HepG2 (cell line): ENCODE data around the gene OGFOD3. TPM values are rescaled to one million over a fixed set of nuclear protein-coding genes. Genes with fewer than 3 reads are reported as not detected.
A peak's percentile ranks its signal among the peaks of the same experiment; 100 is the strongest.

Experiments used
- AHR ChIP-seq: IDR thresholded peaks from 2 replicates; pipeline ENCODE4 v1.6.1; 2018; ENCODE audit warnings: missing genetic modification reagents, missing compliant biosample characterization
- ETS1 ChIP-seq: sonication (generic); formaldehyde crosslinking; IDR thresholded peaks from 2 replicates; pipeline ENCODE4 v1.4.0; 2020; ENCODE audit warnings: missing genetic modification reagents
- ETV6 ChIP-seq: sonication (generic); formaldehyde crosslinking; conservative IDR thresholded peaks from 2 replicates; pipeline ENCODE4 v1.4.0; 2020; ENCODE audit warnings: missing genetic modification reagents
- FLYWCH1 ChIP-seq: sonication (generic); formaldehyde crosslinking; IDR thresholded peaks from 2 replicates; pipeline ENCODE4 v1.8.1; 2023; ENCODE audit warnings: mild to moderate bottlenecking, missing genetic modification reagents
- LRRFIP1 ChIP-seq: sonication (generic); formaldehyde crosslinking; conservative IDR thresholded peaks from 2 replicates; pipeline ENCODE4 v1.4.0; 2020; ENCODE audit warnings: missing genetic modification reagents
- MLX ChIP-seq: IDR thresholded peaks from 2 replicates; pipeline ENCODE4 v1.6.1; 2016
- MTF1 ChIP-seq: sonication (generic); formaldehyde crosslinking; IDR thresholded peaks from 2 replicates; pipeline ENCODE4 v1.5.0; 2020; ENCODE audit warnings: missing genetic modification reagents
- PATZ1 ChIP-seq: sonication (generic); formaldehyde crosslinking; IDR thresholded peaks from 2 replicates; pipeline ENCODE4 v1.4.0; 2020; ENCODE audit warnings: missing genetic modification reagents
- PAXIP1 ChIP-seq: sonication (generic); formaldehyde crosslinking; conservative IDR thresholded peaks from 2 replicates; pipeline ENCODE4 v1.4.0; 2020; ENCODE audit warnings: mild to moderate bottlenecking, missing genetic modification reagents, moderate library complexity
- PLSCR1 ChIP-seq: sonication (generic); formaldehyde crosslinking; IDR thresholded peaks from 2 replicates; pipeline ENCODE4 v1.5.0; 2020; ENCODE audit warnings: missing genetic modification reagents, mild to moderate bottlenecking, borderline replicate concordance
- RELA ChIP-seq: sonication (generic); formaldehyde crosslinking; IDR thresholded peaks from 2 replicates; pipeline ENCODE4 v1.4.0; 2020; ENCODE audit warnings: missing genetic modification reagents
- SP5 ChIP-seq: IDR thresholded peaks from 2 replicates; pipeline ENCODE4 v1.6.1; 2016; ENCODE audit warnings: low read depth, borderline replicate concordance
- ZBTB38 ChIP-seq: sonication (generic); formaldehyde crosslinking; IDR thresholded peaks from 2 replicates; pipeline ENCODE4 v1.5.1; 2020; ENCODE audit warnings: mild to moderate bottlenecking, missing genetic modification reagents
- ZFP41 ChIP-seq: sonication (generic); formaldehyde crosslinking; IDR thresholded peaks from 2 replicates; pipeline ENCODE4 v1.4.0; 2020; ENCODE audit warnings: mild to moderate bottlenecking, missing genetic modification reagents, borderline replicate concordance
- ZNF180 ChIP-seq: sonication (generic); formaldehyde crosslinking; IDR thresholded peaks from 2 replicates; pipeline ENCODE4 v1.4.0; 2020; ENCODE audit warnings: low read depth, missing genetic modification reagents, borderline replicate concordance
- ZNF484 ChIP-seq: sonication (generic); formaldehyde crosslinking; IDR thresholded peaks from 2 replicates; pipeline ENCODE4 v1.5.1; 2020; ENCODE audit warnings: mild to moderate bottlenecking, low read depth, missing genetic modification reagents, borderline replicate concordance
- ZNF766 ChIP-seq: sonication (generic); formaldehyde crosslinking; IDR thresholded peaks from 2 replicates; pipeline ENCODE4 v1.5.0; 2020; ENCODE audit warnings: missing genetic modification reagents, borderline replicate concordance
- polyA plus RNA-seq, 8 experiments: library from polyadenylated mRNA; depleted of rRNA in 3 of 8; stranded (reverse) in 7 of 8; unstranded in 1 of 8; fragments of >200 nt; fragmentation: Illumina TruSeq in 4 of 8; extraction: Trizol in 4 of 8; gene quantifications; 2 replicates each; pipeline versions ENCODE4 v1.2.1 to v1.2.3, GENCODE V29; 2011 to 2016; ENCODE audit warnings: low read depth in 4 of 8, missing spikeins in 1 of 8, mixed read lengths in 1 of 8; ENCODE audit not compliant: insufficient read depth in 1 of 8
- total RNA-seq, 5 experiments: library from RNA; depleted of rRNA; stranded (reverse); fragments of >200 nt; fragmentation: Illumina TruSeq; extraction: Trizol; gene quantifications; 2 replicates each; pipeline ENCODE4 v1.2.3, GENCODE V29; 2016; ENCODE audit warnings: low read depth in 1 of 5

The OGFOD3 gene
- total and polyA plus RNA-seq, 2 of the 13 experiments (the other 11 are each of a cell fraction or from before 2014, with no cell fraction given), result 40.0 to 42.1 TPM

- TF ChIP-seq ETS1 (CRISPR knock-in tag) (0 out of 2 replicates have a peak, but pooled peaks have one; percentile 65), PATZ1 (CRISPR knock-in tag) (peak; percentile 64), SP5 (CRISPR knock-in tag) (peak; percentile 68), PAXIP1 (CRISPR knock-in tag) (0 out of 2 replicates have a peak, but pooled peaks have one; percentile 29), PLSCR1 (no peak), AHR (CRISPR knock-in tag) (peak; percentile 80; the same call in 1 of the 2 replicates), ETV6 (peak; percentile 91), RELA (CRISPR knock-in tag) (peak; percentile 97), ZNF484 (CRISPR knock-in tag) (no peak), ZNF766 (peak; percentile 38; the same call in 1 of the 2 replicates), ZNF180 (no peak), ZFP41 (CRISPR knock-in tag) (peak; percentile 49; the same call in 1 of the 2 replicates), ZBTB38 (CRISPR knock-in tag) (peak; percentile 87; the same call in 1 of the 2 replicates), LRRFIP1 (no peak), MTF1 (CRISPR knock-in tag) (peak; percentile 55; the same call in 1 of the 2 replicates), MLX (no peak), FLYWCH1 (no peak)
Observed at GRCh38 chr17:82418001-82418986, at the start of gene OGFOD3, which contains the start of gene HEXD (continued).
